H9 (cell line): ENCODE measurements around the gene MYADM. TPM values are rescaled to one million over a fixed set of nuclear protein-coding genes. Genes with fewer than 3 reads are reported as not detected.

Source experiments
- DNase-seq: peaks from one replicate; pipeline ENCODE4 v3.0.0-alpha.2; 2017
- H2AFZ ChIP-seq: one replicate; pipeline ENCODE4 v1.6.1; 2013; ENCODE audit warnings: mild to moderate bottlenecking, low read length, control low read depth, moderate library complexity
- H2AK5ac ChIP-seq: 2 replicates; pipeline ENCODE4 v1.6.1; 2013; ENCODE audit warnings: low read length, control low read depth, mixed read lengths; ENCODE audit not compliant: insufficient read length
- H2BK120ac ChIP-seq: one replicate; pipeline ENCODE4 v1.6.1; 2013; ENCODE audit warnings: low read depth, mild to moderate bottlenecking, low read length, control low read depth, inconsistent platforms; ENCODE audit not compliant: poor library complexity, severe bottlenecking
- H2BK12ac ChIP-seq: 2 replicates; pipeline ENCODE4 v1.6.1; 2013; ENCODE audit warnings: low read length, control low read depth, mixed read lengths, low read depth; ENCODE audit not compliant: insufficient read length
- H2BK15ac ChIP-seq: 2 replicates; pipeline ENCODE4 v1.6.1; 2013; ENCODE audit warnings: low read depth, low read length, control low read depth
- H2BK20ac ChIP-seq: one replicate; pipeline ENCODE4 v1.6.1; 2013; ENCODE audit warnings: low read depth, mild to moderate bottlenecking, low read length, control low read depth, inconsistent platforms; ENCODE audit not compliant: poor library complexity, severe bottlenecking
- H2BK5ac ChIP-seq: 2 replicates; pipeline ENCODE4 v1.6.1; 2013; ENCODE audit warnings: low read length, control low read depth, mixed read lengths; ENCODE audit not compliant: insufficient read length
- H3K14ac ChIP-seq: 2 replicates; pipeline ENCODE4 v1.6.1; 2013; ENCODE audit warnings: low read length, control low read depth; ENCODE audit not compliant: insufficient read depth
- H3K18ac ChIP-seq: 2 replicates; pipeline ENCODE4 v1.6.1; 2013; ENCODE audit warnings: low read depth, mild to moderate bottlenecking, mixed read lengths, low read length, control low read depth; ENCODE audit not compliant: insufficient read length
- H3K23ac ChIP-seq: 2 replicates; pipeline ENCODE4 v1.6.1; 2013; ENCODE audit warnings: low read length, control low read depth, mixed read lengths, low read depth; ENCODE audit not compliant: insufficient read length
- H3K23me2 ChIP-seq: 2 replicates; pipeline ENCODE4 v1.6.1; 2013; ENCODE audit warnings: low read depth, mild to moderate bottlenecking, mixed read lengths, low read length, control low read depth; ENCODE audit not compliant: insufficient read length, poor library complexity, severe bottlenecking
- H3K27ac ChIP-seq: 2 replicates; pipeline ENCODE4 v1.5.1; 2013; ENCODE audit warnings: low read length, control low read depth, mixed read lengths, low read depth; ENCODE audit not compliant: insufficient read length
- H3K27me3 ChIP-seq: 2 replicates; pipeline ENCODE4 v1.6.1; 2013; ENCODE audit warnings: low read length, control low read depth, inconsistent platforms; ENCODE audit not compliant: insufficient read depth
- H3K4ac ChIP-seq: 2 replicates; pipeline ENCODE4 v1.6.1; 2013; ENCODE audit warnings: low read depth, mild to moderate bottlenecking, control low read depth, inconsistent platforms, low read length, moderate library complexity
- H3K4me1 ChIP-seq: 2 replicates; pipeline ENCODE4 v1.6.1; 2013; ENCODE audit warnings: low read length, control low read depth, inconsistent platforms; ENCODE audit not compliant: insufficient read depth
- H3K4me2 ChIP-seq: 2 replicates; pipeline ENCODE4 v1.6.1; 2013; ENCODE audit warnings: low read length, control low read depth, mixed read lengths; ENCODE audit not compliant: insufficient read length, insufficient read depth
- H3K56ac ChIP-seq: 2 replicates; pipeline ENCODE4 v1.6.1; 2013; ENCODE audit warnings: low read depth, mild to moderate bottlenecking, mixed read lengths, low read length, control low read depth; ENCODE audit not compliant: insufficient read length
- H3K79me1 ChIP-seq: 2 replicates; pipeline ENCODE4 v1.6.1; 2013; ENCODE audit warnings: low read depth, mild to moderate bottlenecking, moderate library complexity, low read length, control low read depth, inconsistent platforms; ENCODE audit not compliant: insufficient read depth, poor library complexity, severe bottlenecking
- H3K79me2 ChIP-seq: 2 replicates; pipeline ENCODE4 v1.6.1; 2013; ENCODE audit warnings: low read length, control low read depth, inconsistent platforms; ENCODE audit not compliant: insufficient read depth
- H3K9ac ChIP-seq: 2 replicates; pipeline ENCODE4 v1.6.1; 2013; ENCODE audit warnings: low read length, control low read depth, mixed read lengths; ENCODE audit not compliant: insufficient read length; ENCODE audit errors: extremely low read depth
- H3K9me3 ChIP-seq: one replicate; pipeline ENCODE4 v1.6.1; 2013; ENCODE audit warnings: low read depth, low read length, inconsistent platforms; ENCODE audit not compliant: control insufficient read depth
- H3T11ph ChIP-seq: one replicate; pipeline ENCODE4 v1.6.1; 2013; ENCODE audit warnings: mild to moderate bottlenecking, low read length, control low read depth, inconsistent platforms
- H4K20me1 ChIP-seq: one replicate; pipeline ENCODE4 v1.6.1; 2013; ENCODE audit not compliant: control insufficient read depth, insufficient read length, insufficient read depth
- H4K5ac ChIP-seq: 2 replicates; pipeline ENCODE4 v1.6.1; 2013; ENCODE audit warnings: low read depth, mild to moderate bottlenecking, mixed read lengths, low read length, control low read depth; ENCODE audit not compliant: insufficient read length
- H4K8ac ChIP-seq: replicated peaks from 2 replicates; pipeline ENCODE4 v1.6.1; 2013; ENCODE audit warnings: low read length, control low read depth, mixed read lengths, low read depth; ENCODE audit not compliant: insufficient read length
- H4K91ac ChIP-seq: 2 replicates; pipeline ENCODE4 v1.6.1; 2013; ENCODE audit warnings: low read depth, mild to moderate bottlenecking, moderate library complexity, mixed read lengths, low read length, control low read depth; ENCODE audit not compliant: insufficient read length
- H3K27ac Mint-ChIP-seq, 3 experiments: 2 replicates in 2 of 3; 3 replicates in 1 of 3; pipeline ENCODE4 v1.8.0; 2020 to 2021; ENCODE audit warnings: mixed read lengths in 3 of 3, mild to moderate bottlenecking in 1 of 3, moderate library complexity in 1 of 3
- H3K27me3 Mint-ChIP-seq: 2 replicates; pipeline ENCODE4 v1.8.0; 2021; ENCODE audit warnings: low read depth, mild to moderate bottlenecking, moderate library complexity, mixed read lengths
- H3K36me3 Mint-ChIP-seq, 3 experiments: 2 replicates in 2 of 3; 3 replicates in 1 of 3; pipeline ENCODE4 v1.8.0; 2020 to 2021; ENCODE audit warnings: low read depth in 3 of 3, mixed read lengths in 3 of 3; ENCODE audit not compliant: insufficient read depth in 1 of 3
- H3K4me1 Mint-ChIP-seq, 2 experiments: 2 replicates each; pipeline ENCODE4 v1.8.0; 2020; ENCODE audit warnings: mixed read lengths in 2 of 2
- H3K4me3 Mint-ChIP-seq, 2 experiments: 2 replicates in 1 of 2; 3 replicates in 1 of 2; pipeline ENCODE4 v1.8.0; 2020 to 2021; ENCODE audit warnings: mild to moderate bottlenecking in 2 of 2, mixed read lengths in 2 of 2, moderate library complexity in 1 of 2
- H3K9me3 Mint-ChIP-seq, 2 experiments: 2 replicates in 1 of 2; 3 replicates in 1 of 2; pipeline ENCODE4 v1.8.0; 2020; ENCODE audit warnings: mild to moderate bottlenecking in 2 of 2, mixed read lengths in 2 of 2, moderate library complexity in 1 of 2
- CTCF ChIP-seq: fragments of 200-600 bp; sonication (generic); conservative IDR thresholded peaks from 3 replicates; pipeline ENCODE4 v1.8.0; 2021; ENCODE audit warnings: antibody characterized with exemption, mild to moderate bottlenecking
- WGBS: extraction: QIAGEN DNeasy Blood & Tissue Kit; methylation state at CpG from one replicate; pipeline ENCODE4 v1.1.7; 2013; ENCODE audit warnings: missing lambda C conversion rate, low lambda C conversion rate, mixed read lengths; ENCODE audit not compliant: insufficient read length; ENCODE audit errors: extremely low coverage; 5-methylcytosine and 5-hydroxymethylcytosine counted together
- total RNA-seq: library from RNA; stranded (reverse); gene quantifications from 2 replicates; pipeline ENCODE4 v1.2.1, GENCODE V29; 2021

Gene MYADM
- total RNA-seq, 1 experiment from 2014 or later = 116 TPM

GRCh38 chr19:53916004-53916403 lies 48.3 kb downstream of the MYADM start:
- Histone ChIP-seq H3K4me1 (no peaks in the 10 kb centered on the region), H3K23ac (no peak overlapping the region), H2BK15ac (no peak overlapping the region), H2BK12ac (no peak overlapping the region), H2BK120ac (no peak overlapping the region), H2BK5ac (no peak overlapping the region), H4K5ac (no peak overlapping the region), H4K20me1 (no peaks in the 10 kb centered on the region), H4K8ac (no peak overlapping the region), H2AK5ac (no peak overlapping the region), H3K27me3 (no peaks in the 10 kb centered on the region; the same call in 1 of the 2 replicates), H3K9me3 (no peaks in the 10 kb centered on the region), H3K9ac (no peak overlapping the region), H4K91ac (no peak overlapping the region), H3K79me2 (no peaks in the 10 kb centered on the region), H3K56ac (no peak overlapping the region), H3K4me2 (no peak overlapping the region), H3K27ac (no peak overlapping the region), H3K23me2 (no peaks in the 10 kb centered on the region), H3K79me1 (no peaks in the 10 kb centered on the region), H3K4ac (no peak overlapping the region), H3T11ph (no peak overlapping the region), H3K14ac (no peak overlapping the region), H2AFZ (no peak overlapping the region), H3K18ac (no peak overlapping the region), H2BK20ac (no peak overlapping the region)
- Mint-ChIP-seq H3K36me3 (peaks cover 36 to 62% (median 50%) of the 10 kb centered on the region in 3 experiments), H3K27me3 (peaks cover 16% of the 10 kb centered on the region), H3K4me1 (peaks cover 2 to 6% of the 10 kb centered on the region in 2 experiments; a peak in 2 of 4 replicates), H3K27ac (no peak overlapping the region), H3K9me3 (peaks cover 3% of the 10 kb centered on the region in 2 experiments; a peak in 3 of 5 replicates), H3K4me3 (no peak overlapping the region)
- WGBS = no CpG with 5 or more reads among the region's 6 CpGs
- TF ChIP-seq CTCF = no peak
- DNase-seq = no peak
